Cardiac muscle cell (in vitro differentiated cells and primary cell): Measurements from ENCODE around the gene CMTM4. TPM values are rescaled to one million over a fixed set of nuclear protein-coding genes. Genes with fewer than 3 reads are reported as not detected.
A peak's percentile ranks its signal among the peaks of the same experiment; 100 is the strongest.

ENCODE experiments used
- DNase-seq, 2 donors: peaks; one replicate each; pipeline versions ENCODE4 v3.0.0 to v3.0.0-alpha.2; 2010 to 2017; ENCODE audit warnings: low read depth in 1 of 2, low spot score in 1 of 2
- H3K27ac ChIP-seq: fragments of 200-600 bp; sonication (generic); 2 replicates; pipeline ENCODE4 v1.5.1; 2016
- H3K27me3 ChIP-seq: fragments of 200-600 bp; sonication (generic); 2 replicates; pipeline ENCODE4 v1.6.0; 2016; ENCODE audit warnings: control low read depth
- H3K36me3 ChIP-seq: fragments of 200-600 bp; sonication (generic); 2 replicates; pipeline ENCODE4 v1.5.1; 2016; ENCODE audit warnings: control low read depth
- H3K4me1 ChIP-seq: fragments of 200-600 bp; sonication (generic); 2 replicates; pipeline ENCODE4 v1.8.1; 2017; ENCODE audit warnings: low read depth, mild to moderate bottlenecking, mixed run types
- H3K4me3 ChIP-seq: fragments of 200-600 bp; sonication (generic); 2 replicates; pipeline ENCODE4 v1.5.1; 2016; ENCODE audit warnings: mild to moderate bottlenecking
- H3K9me3 ChIP-seq: fragments of 200-600 bp; sonication (generic); 2 replicates; pipeline ENCODE4 v1.5.1; 2017; ENCODE audit warnings: low read depth, mild to moderate bottlenecking, control low read depth
- polyA plus RNA-seq: library from polyadenylated mRNA; unstranded; fragments of >200 nt; fragmentation: Nextera tagmentation; extraction: Ambion mirVana; gene quantifications from 2 replicates; pipeline ENCODE4 v1.2.1, GENCODE V29; 2016
- total RNA-seq: library from RNA; depleted of rRNA; stranded (reverse); fragments of >200 nt; gene quantifications from 2 replicates; pipeline ENCODE4 v1.2.3, GENCODE V29; 2016
- TF ChIP-seq, protein P1 (sequence below): IDR thresholded peaks from 2 replicates; pipeline ENCODE4 v1.5.1; 2012; ENCODE audit warnings: low read depth, mild to moderate bottlenecking, low read length

Gene CMTM4
- total and polyA plus RNA-seq, 2 experiments from 2014 or later = 19.7 to 61.6 TPM

DNA sequence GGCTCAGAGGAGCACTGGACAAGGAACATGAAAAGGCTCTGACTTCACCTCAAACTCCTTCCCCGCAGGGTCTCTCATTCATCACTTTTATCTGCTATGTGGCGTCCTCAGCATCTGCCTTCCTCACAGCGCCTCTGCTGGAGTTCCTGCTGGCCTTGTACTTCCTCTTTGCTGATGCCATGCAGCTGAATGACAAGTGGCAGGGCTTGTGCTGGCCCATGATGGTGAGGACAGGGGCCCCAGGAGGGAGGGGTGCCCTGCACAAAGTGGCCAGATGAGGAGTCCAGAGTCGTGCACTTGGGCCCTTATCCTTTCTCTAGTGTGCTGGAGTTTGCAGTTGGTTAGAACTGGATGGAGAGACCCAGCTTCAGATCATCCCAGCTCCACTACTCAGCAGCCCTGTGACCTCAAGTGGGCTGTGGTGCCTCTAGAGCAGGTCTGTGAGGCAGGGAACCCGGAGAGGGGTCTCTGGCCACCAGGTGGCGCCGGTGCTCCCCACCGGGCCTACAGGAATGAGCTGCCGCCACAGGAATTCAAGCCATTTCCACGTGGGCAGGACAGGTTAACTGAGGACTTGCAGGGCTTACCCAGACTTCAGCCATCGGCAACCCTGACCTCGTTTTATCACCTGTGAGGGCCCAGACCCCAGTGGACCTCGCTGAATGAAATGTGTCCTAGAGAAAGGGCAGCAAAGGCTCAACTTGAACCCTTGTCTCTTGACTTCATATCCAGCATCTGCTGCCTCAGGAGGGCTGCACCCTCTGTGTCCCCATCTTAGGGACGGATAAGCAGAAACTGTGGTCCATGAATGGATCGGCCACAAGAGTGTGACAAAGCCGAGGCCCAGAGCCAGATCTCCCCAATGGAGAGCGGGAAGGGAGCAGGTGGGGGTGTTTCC is 88.1 kb downstream of the CMTM4 start:
- DNase-seq = peak; percentile 93 to 94
- peaks cover 25% of the 10 kb centered on the region for H3K36me3 ChIP-seq
- H3K27me3 ChIP-seq = no peaks in the 10 kb centered on the region
- H3K4me3 ChIP-seq = no peak overlapping the region
- H3K27ac ChIP-seq = peak overlapping the region; percentile 44
- H3K4me1 ChIP-seq = peaks cover 13% of the 10 kb centered on the region
- H3K9me3 ChIP-seq = no peaks in the 10 kb centered on the region
- TF ChIP-seq, protein P1, sequence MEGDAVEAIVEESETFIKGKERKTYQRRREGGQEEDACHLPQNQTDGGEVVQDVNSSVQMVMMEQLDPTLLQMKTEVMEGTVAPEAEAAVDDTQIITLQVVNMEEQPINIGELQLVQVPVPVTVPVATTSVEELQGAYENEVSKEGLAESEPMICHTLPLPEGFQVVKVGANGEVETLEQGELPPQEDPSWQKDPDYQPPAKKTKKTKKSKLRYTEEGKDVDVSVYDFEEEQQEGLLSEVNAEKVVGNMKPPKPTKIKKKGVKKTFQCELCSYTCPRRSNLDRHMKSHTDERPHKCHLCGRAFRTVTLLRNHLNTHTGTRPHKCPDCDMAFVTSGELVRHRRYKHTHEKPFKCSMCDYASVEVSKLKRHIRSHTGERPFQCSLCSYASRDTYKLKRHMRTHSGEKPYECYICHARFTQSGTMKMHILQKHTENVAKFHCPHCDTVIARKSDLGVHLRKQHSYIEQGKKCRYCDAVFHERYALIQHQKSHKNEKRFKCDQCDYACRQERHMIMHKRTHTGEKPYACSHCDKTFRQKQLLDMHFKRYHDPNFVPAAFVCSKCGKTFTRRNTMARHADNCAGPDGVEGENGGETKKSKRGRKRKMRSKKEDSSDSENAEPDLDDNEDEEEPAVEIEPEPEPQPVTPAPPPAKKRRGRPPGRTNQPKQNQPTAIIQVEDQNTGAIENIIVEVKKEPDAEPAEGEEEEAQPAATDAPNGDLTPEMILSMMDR = peak; percentile 96

DNA sequence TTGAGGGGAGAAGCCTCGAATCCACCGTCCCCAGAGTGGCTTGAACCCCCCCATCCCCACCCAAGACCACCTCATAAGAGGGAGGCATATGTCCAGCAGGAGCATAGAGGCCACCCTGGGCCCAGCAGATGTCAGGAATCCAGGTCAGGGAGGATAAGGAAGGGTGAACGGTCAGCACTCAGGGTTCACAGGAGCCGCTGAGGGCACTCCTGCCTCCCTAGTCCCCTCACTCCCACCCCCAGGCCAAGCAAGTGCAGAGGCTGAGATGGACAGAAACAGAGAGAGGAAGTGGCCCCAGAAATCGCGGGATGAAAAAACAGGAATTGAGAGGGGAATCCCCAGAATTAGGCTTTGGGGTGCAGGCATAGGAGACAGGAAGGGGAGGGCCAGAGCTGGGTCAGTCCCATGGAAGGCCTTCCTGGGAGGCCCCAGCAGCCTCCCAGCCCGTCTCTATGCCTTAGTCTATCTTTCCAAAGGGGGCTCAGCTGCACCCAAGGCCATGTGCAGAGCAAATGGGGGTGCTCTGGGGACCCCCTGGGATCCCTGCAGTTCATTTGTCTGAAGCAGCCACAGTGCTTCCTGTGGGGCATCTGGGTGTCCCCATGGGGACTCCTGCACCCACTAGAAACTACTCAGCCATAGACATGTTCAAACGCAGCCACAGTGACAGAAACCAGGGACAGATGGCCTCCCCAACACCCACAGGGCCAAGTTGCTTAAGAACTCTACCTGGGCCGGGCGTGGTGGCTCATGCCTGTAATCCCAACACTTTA is 90.4 kb downstream of the CMTM4 start:
- no peak overlapping the region for H3K27ac ChIP-seq
- DNase-seq = no peak
- H3K27me3 ChIP-seq = no peaks in the 10 kb centered on the region
- peaks cover 15% of the 10 kb centered on the region for H3K4me1 ChIP-seq
- H3K4me3 ChIP-seq = peak overlapping the region; percentile 79
- no peaks in the 10 kb centered on the region for H3K9me3 ChIP-seq
- TF ChIP-seq, protein P1 = no peak
- peaks cover 14% of the 10 kb centered on the region for H3K36me3 ChIP-seq

DNA sequence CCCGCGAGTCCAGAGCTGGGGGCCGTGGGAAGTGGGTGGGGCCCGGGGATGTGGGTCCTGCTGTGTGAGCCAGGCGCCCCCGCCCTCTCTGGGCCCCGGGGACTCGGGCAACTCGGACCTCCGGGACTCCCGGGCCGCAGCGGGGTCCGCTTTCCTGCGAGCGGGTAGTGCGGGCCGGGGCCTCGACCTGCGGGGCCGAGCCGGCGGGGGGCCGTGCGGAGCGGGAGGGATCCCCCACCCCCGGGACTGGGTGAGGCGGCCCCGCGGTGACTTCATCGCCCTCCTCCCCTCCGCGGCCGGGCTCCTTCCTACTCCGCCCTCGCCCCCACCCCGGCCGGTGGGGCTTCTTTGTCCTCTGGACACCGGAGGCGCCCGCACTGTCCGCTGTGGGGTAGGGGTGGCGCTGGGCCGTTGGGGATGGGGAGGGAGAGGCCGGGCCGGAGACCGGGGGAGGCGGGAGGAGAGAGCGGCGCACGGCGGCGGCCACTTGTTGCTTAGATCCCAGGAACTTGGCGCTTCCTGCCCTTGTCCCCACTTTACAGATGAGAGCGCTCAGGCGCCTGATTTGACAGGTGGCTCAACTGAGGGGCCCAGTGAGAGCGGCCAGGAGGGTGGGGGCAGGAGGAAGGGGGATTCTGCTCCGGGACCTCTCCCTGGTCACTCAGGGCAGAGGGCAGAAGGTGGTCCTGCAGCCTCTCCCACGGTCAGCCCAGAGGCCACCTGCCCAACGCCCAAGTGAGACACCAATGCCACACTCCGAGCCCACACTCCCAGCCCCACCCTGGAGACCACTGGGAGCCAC is 91.2 kb downstream of the CMTM4 start:
- H3K9me3 ChIP-seq = no peaks in the 10 kb centered on the region
- TF ChIP-seq, protein P1 = no peak
- DNase-seq = peak; percentile 45 to 58
- H3K27me3 ChIP-seq = no peaks in the 10 kb centered on the region
- H3K4me3 ChIP-seq = peak overlapping the region; percentile 79
- no peak overlapping the region for H3K27ac ChIP-seq
- H3K36me3 ChIP-seq = peaks cover 7% of the 10 kb centered on the region
- H3K4me1 ChIP-seq = peaks cover 15% of the 10 kb centered on the region

DNA sequence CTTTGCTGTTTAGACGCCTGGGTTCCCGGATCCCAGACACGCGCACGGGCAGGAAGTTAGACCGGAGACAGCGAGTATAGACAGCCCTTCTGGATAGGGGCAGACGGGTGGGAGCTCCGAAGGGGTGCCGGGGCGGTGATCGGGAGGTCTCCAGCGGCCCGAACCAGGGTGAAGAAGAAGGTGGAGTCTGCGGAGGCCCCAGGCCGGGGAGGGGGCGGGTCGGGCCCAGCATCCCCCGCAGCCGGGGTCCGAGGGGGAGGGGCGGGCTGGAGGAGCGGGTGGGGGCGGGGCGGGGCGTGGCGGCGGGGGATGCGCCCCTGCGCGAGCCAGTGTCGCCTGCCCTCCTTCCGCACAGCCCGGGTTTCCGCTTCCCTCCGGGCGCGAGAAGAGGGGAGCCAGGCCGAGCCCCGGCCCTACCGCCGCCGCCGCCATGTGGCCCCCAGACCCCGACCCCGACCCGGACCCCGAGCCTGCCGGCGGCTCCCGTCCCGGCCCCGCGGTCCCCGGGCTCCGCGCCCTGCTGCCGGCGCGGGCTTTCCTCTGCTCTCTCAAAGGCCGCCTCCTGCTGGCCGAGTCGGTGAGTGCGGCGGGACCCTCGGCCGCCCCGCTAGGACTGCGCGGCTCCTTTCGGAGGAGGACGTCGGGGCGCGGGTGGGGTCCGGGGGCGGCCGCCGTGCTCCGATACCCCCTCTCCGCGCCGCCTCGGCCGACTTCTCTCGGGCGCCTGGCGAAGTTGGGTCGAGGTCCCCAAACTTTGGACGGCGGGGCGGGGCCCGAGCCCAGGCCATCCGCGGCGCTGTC is 92.0 kb downstream of the CMTM4 start, which contains the start of gene CMTM3:
Gene CMTM3 (plus strand): TSS at position 329 of the 801 bp plus-strand sequence. CDS start 102 bp downstream, at position 431.
- no peaks in the 10 kb centered on the region for H3K27me3 ChIP-seq
- no peaks in the 10 kb centered on the region for H3K9me3 ChIP-seq
- H3K27ac ChIP-seq = peak within 1 kb of the TSS; percentile 36
- peak within 1 kb of the TSS; percentile 79 for H3K4me3 ChIP-seq
- TF ChIP-seq, protein P1 = peak; percentile 48
- H3K4me1 ChIP-seq = peaks cover 15% of the 10 kb centered on the region
- H3K36me3 ChIP-seq = peaks cover under 1% of the 10 kb centered on the region
- DNase-seq = peak; percentile 73 to 83
